Stimulated activated naive CD8-positive, alpha-beta T cell treated with anti-CD3 and anti-CD28 coated beads, Interleukin-15, amount 100 ng/mL, for 72 hours (primary cell): ENCODE data around the gene UQCRC1.
A peak's percentile ranks its signal among the peaks of the same experiment; 100 is the strongest.

Experiments used
- ATAC-seq: fragments of 150-1000 bp; cut with Tn5 transposase; 2 replicates; pipeline ENCODE4 v1.10.0; 2021; ENCODE audit warnings: mild to moderate bottlenecking, moderate library complexity
- DNase-seq, 2 donors: peaks; one replicate each; pipeline ENCODE4 v3.0.0; 2021 to 2022
- H3K27ac Mint-ChIP-seq, 2 donors: one replicate each; pipeline ENCODE4 v1.8.0; 2022; ENCODE audit warnings: mild to moderate bottlenecking in 2 of 2, mixed read lengths in 2 of 2, moderate library complexity in 2 of 2
- H3K27me3 Mint-ChIP-seq: one replicate; pipeline ENCODE4 v1.8.0; 2022; ENCODE audit warnings: mixed read lengths
- H3K4me1 Mint-ChIP-seq: one replicate; pipeline ENCODE4 v1.8.0; 2022; ENCODE audit warnings: mild to moderate bottlenecking, mixed read lengths
- H3K4me3 Mint-ChIP-seq, 2 donors: one replicate each; pipeline ENCODE4 v1.8.0; 2022; ENCODE audit warnings: mild to moderate bottlenecking in 2 of 2, mixed read lengths in 2 of 2, moderate library complexity in 1 of 2
- H3K9me3 Mint-ChIP-seq, 2 donors: one replicate each; pipeline ENCODE4 v1.8.0; 2022; ENCODE audit warnings: mixed read lengths in 2 of 2

UQCRC1 gene

DNA sequence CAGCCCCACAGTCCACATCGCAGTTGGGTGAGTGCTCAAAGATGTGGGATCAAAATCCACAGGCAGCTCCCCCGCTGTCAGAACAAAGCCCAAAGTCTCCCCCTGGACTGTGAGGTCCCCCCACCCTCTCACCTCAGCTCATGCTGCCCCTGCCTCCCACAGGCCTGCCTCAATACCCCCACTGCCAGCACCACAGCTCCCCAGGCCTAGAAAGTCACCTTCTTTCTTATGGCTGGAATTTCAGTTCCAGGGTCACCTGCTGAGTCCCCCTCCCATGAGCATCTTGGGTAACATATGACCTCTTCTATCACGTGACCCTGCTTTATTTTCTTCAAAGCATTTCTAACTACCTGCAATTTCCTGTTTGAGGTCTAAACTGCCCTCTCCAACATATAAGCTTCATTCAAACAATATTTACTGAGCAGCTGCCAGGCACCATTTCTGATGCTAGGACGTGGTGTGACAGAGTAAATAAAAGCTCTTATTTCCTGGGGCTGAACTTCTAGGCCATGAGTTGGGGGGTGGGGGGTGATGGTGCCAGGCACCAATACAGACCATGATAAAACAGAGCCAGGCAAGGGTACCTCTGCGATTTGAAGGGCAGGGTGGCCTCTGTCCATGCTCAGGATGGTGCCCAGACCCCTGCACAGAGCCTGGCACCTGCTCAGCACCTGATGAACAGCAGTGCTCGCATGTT is 14.6 kb upstream of the UQCRC1 start:
- Mint-ChIP-seq H3K9me3 (no peaks in the 10 kb centered on the region), H3K27ac (peak overlapping the region; percentile 65 to 76), H3K4me1 (peaks cover 14% of the 10 kb centered on the region), H3K4me3 (no peak overlapping the region), H3K27me3 (no peaks in the 10 kb centered on the region)
- no peak for DNase-seq
- ATAC-seq: no peak

DNA sequence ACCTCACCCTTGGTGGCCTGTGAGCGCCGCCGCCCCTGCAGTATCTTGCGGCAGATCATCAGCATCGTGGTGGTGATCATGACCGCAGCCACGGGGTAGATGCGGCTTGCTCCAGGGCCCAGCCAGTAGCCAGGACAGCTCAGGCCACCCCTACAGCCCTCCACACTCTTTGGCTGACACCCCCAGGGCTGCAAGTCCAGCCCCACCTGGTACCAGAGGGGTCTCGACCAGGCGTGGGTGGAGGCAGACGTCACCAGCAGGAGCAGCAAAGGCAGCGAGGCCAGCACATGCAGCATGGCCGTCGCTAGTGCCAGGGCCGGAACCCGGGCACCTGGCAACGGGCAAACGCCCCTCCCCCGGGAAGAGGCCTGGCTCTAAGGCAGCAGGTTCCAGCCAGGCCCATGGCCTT is 12.0 kb upstream of the UQCRC1 start, which contains the start of gene TMEM89:
TSS of gene TMEM89 (minus strand) at position 309 of the 409 bp plus-strand sequence. CDS start at position 296, 13 bp downstream.
- no peak for DNase-seq
- no peak within 1 kb of the TSS for H3K4me3 Mint-ChIP-seq

DNA sequence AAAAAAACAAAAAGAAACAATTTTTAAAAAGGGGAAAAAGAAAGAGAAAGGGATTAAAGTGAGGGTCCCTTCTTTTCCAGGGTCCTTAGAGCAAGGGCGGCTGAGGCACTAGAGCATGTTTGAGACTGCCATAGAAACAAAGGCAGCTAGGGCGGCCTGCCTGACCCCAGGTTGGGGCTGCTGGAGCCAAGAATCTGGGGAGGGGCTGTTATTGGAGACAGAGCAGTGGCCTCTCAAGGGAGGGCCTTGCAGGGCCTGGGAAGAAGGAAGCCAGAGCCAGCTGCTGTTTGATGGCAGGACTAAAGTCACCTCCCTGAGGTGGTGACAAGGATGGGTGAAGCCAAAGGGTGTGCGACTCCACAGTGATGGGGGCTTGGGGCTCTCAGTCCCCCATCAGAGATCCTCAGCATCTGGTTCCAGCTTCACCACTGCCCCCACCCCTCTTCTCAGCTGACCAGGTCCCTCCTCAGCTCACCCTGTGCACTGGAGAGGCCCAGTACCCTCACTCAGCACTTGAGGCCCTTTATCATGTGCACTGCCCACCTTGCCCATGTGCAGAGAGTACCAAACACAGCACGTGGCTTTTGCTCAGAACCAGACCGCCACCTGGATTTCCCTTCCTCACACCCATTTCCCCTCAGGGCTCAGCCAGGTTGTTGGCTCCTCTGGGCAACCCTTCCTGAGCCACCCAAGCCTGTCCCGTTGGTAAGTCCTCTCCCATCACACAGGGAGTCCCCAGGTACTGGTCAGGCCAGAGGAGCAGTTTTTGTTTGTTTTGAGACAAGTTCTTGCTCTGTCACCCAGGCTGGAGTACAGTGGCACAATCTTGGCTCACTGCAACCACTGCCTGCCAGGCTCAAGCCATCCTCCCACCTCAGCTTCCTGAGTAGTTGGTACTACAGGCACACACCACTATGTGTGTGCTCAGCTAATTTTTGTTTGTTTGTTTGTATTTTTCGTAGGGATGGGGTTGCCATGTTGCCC is 10.4 kb upstream of the UQCRC1 start:
- ATAC-seq (no peak), DNase-seq (no peak)
- H3K27me3 Mint-ChIP-seq: no peaks in the 10 kb centered on the region
- peaks cover 7 to 10% of the 10 kb centered on the region in 2 donors for H3K9me3 Mint-ChIP-seq
- H3K4me3 Mint-ChIP-seq: no peak overlapping the region
- no peak overlapping the region for H3K27ac Mint-ChIP-seq
- peaks cover 16% of the 10 kb centered on the region for H3K4me1 Mint-ChIP-seq

More for the DNA sequence above, 12.0 kb upstream of the UQCRC1 start, which contains the start of gene TMEM89:
- H3K9me3 Mint-ChIP-seq: peaks cover 7 to 10% of the 10 kb centered on the region in 2 donors
- no peak within 1 kb of the TSS for H3K27ac Mint-ChIP-seq
- peaks cover 14% of the 10 kb centered on the region for H3K4me1 Mint-ChIP-seq
- H3K27me3 Mint-ChIP-seq: no peaks in the 10 kb centered on the region
- ATAC-seq: no peak

DNA sequence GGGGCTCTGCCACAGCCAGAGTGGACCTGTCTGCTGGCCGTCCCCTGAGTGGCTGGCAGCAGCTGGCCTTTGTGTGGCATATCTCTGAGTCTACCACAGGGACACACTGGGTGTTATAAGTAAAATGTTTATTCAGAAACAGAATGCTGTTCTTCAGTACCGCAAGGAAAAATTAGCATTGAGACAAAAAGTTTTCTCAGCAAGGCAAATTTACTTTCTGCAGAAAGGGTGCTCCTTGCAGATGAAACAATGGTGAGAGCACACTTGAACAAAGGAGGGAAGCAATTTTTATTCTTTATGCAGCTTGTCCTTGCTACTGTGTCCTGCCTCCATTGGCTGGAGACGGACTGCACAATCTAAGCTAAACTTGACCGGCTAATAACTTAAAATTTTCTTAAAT is 8.1 kb upstream of the UQCRC1 start:
- Mint-ChIP-seq H3K9me3 (peaks cover 7 to 10% of the 10 kb centered on the region in 2 donors), H3K27ac (peak overlapping the region in 1 of 2 donors; percentile 25), H3K27me3 (no peaks in the 10 kb centered on the region), H3K4me3 (no peak overlapping the region), H3K4me1 (peaks cover 17% of the 10 kb centered on the region)
- DNase-seq (no peak), ATAC-seq (no peak)

DNA sequence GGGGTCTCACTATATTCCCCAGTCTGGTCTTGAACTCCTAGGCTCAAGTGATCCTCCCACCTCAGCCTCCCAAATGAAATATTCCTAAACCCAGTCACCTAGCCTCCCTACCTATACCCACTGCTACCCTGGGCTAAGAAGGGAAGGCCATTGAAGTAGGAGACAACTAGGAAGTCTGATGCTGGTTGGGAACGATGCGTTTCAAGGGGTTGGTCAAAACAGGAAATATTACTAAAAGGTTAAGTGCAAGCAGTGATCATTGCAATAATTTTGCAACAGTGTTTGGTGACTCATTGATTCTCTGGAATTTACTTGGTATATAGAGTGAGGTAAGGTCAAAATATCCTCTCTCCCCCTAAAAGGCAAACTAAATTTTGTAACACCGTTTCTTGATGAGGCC is 4.6 kb upstream of the UQCRC1 start:
- DNase-seq: no peak
- peak; percentile 52 for ATAC-seq
- Mint-ChIP-seq H3K9me3 (peaks cover 7 to 10% of the 10 kb centered on the region in 2 donors), H3K4me3 (peak overlapping the region; percentile 9 to 16), H3K27me3 (no peaks in the 10 kb centered on the region), H3K4me1 (peaks cover 17% of the 10 kb centered on the region), H3K27ac (peak overlapping the region; percentile 70 to 96)

DNA sequence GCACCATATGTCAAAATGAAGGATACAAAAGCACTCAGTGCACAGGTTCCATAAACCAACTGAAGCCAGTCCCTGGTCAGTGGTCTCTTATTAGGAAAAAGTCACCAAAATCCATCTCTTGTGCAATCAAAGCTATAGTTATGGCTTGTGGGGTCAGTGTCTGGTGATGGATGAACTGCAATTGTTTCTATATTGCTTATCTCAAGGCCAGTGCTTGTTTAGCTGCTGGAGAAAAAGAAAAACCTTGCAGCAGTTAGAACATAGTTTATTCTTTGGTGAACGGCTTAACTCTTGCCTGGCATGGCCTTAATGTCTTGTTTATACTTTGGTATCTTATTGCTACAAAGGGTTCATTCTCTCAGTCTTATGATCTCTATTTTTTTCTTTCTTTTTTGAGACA is 2.9 kb upstream of the UQCRC1 start:
- Mint-ChIP-seq H3K27ac (peak overlapping the region in 1 of 2 donors; percentile 64), H3K27me3 (no peaks in the 10 kb centered on the region), H3K9me3 (peaks cover 3 to 6% of the 10 kb centered on the region in 2 donors), H3K4me3 (no peak overlapping the region), H3K4me1 (peaks cover 29% of the 10 kb centered on the region)
- DNase-seq (no peak), ATAC-seq (no peak)

DNA sequence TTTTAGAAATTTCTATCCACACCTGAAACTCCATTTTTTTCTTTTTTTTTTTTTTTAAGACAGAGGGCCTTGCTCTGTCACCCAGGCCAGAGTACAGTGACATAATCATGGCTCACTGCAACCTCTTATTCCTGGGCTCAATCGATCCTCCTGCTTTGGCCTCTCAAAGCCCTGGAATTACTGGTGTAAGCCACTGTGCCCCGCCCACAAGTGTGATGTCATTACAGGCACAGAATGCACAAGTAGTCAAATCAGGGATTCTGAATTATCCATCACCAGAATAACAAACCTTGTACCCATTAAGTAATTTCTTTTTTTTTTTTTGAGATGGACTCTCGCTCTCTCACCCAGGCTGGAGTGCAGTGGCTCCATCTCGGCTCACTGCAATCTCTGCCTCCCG is 1.9 kb downstream of the UQCRC1 start:
- ATAC-seq: no peak

DNA sequence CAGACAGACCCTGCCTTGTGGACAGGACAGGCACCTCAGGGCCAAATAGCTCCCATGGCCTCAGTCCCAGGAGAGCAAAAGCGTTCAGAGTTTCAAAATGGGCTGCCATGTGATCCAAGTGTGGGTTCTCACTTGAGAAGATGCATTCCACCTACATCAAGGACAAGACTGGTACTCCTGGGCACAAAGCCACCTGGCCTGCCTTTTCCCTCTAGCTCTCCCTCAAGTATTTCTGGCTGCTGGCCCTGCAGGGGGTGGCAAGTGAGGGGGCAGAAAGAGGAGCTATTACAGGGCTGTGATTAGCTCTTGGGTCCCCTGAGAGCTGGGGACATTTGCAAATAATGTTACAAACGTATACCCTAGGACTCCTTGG is 7.8 kb downstream of the UQCRC1 start:
- H3K4me3 Mint-ChIP-seq: no peak overlapping the region
- H3K27ac Mint-ChIP-seq: no peak overlapping the region
- H3K27me3 Mint-ChIP-seq: no peaks in the 10 kb centered on the region
- DNase-seq: no peak
- no peaks in the 10 kb centered on the region for H3K9me3 Mint-ChIP-seq
- no peak for ATAC-seq
- peaks cover 5% of the 10 kb centered on the region for H3K4me1 Mint-ChIP-seq

More for the DNA sequence above, 1.9 kb downstream of the UQCRC1 start:
- no peaks in the 10 kb centered on the region for H3K9me3 Mint-ChIP-seq
- peaks cover 16% of the 10 kb centered on the region for H3K4me1 Mint-ChIP-seq
- no peak for DNase-seq
- H3K4me3 Mint-ChIP-seq: no peak overlapping the region
- H3K27ac Mint-ChIP-seq: no peak overlapping the region
- H3K27me3 Mint-ChIP-seq: no peaks in the 10 kb centered on the region

DNA sequence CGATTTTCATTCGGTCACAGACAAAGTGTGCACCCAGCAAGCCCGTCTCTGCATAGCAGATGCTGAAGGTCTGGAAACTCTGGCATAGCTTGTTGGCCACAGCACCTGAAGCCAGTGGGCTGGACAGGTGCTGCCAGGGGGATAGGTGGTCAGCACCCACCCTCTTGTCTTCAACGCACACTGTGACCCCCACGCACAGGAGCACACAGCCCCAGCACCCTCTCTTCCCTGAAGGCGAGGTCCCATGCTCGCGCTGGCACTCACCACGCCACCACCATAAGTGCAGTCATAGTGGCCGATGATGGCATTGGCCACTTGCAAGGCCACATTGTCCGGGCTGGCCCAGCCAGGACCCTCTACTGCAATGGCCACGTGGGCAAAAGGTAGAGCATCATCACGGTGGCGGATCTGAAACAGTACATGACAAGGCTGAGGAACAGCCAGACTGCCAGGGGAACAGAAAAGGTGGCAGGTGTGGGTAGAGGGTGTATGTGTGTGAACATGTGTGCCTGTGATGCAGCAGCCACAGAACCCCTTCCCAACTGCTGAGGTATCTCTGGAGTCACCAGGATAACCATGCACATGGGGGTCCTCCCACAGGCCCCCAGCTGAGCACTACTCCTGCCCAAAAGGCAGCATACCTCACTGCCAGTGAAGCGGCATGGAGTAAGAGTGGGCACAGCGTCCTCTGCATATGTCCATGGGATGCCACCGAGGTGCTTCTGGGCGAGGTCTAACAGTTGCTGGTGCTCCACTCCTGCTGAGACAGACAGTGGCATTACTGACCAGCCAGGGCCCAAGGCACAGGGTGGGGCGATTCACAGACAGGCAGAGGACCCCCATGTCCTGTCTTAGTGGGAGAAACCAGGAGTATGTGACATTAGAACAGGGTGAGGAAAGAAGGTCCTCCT is 8.5 kb downstream of the UQCRC1 start:
- Mint-ChIP-seq H3K9me3 (no peaks in the 10 kb centered on the region), H3K4me1 (peaks cover 7% of the 10 kb centered on the region), H3K4me3 (no peak overlapping the region), H3K27me3 (peaks cover 5% of the 10 kb centered on the region), H3K27ac (no peak overlapping the region)
- DNase-seq (no peak), ATAC-seq (no peak)

DNA sequence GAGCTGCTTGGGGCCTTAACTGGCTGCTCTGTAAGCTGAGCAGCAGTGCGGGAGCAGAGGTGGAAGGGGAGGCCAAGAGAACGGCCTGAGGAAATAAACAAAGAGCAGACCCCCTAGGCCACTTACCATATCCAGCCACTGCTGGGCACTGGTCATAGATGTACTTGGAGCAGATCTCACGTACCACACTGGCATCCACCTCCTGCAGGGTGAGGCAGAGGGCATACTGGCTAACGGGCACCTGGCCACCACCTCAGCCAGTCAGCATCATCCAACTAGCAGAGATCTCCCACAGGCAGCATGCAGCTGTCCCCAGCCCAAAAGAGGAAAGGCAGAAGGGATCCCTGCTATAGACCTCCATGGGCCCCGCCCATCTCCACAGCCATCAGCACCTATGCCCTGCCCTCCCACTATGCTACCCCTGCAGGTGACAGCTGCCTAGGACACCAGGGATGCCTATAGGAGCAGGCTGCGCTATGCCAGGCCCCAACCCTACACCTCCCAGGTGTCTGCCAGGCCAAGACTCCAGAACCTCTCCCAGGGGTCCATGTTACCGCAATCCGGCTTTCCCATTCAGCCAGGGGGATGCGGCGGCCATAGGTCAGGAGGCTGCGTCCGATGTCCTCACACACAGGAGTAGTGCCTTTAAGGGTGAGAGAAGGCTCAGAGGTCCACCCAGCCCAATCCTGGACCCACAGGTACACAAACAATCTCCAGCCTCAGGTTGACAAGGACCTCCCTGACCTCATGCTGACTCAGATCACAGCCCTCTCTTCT is 9.7 kb downstream of the UQCRC1 start:
- no peak for DNase-seq

DNA sequence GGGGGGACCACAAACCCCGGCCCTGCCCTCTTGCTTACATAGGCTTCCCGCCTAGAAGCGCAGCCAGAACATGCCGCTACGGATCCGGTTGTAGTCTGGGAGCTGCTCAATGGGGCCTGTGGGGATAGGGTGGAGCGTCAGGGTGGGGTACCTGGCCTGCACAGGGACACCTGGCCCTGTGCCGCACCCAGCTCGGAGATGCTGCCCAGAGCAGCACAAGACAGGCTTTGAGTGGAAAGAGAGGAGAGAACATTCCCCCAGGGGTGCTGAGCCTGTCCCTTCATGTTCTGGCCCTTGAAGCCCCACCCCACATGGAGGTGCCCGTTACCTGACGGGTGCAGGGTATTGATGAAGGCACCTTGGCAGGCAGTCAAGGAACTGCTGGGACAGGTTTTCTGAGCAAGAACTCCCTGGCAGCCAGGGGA is 10.4 kb downstream of the UQCRC1 start:
- DNase-seq (no peak), ATAC-seq (no peak)
- Mint-ChIP-seq H3K4me3 (no peak overlapping the region), H3K9me3 (no peaks in the 10 kb centered on the region), H3K27ac (no peak overlapping the region), H3K4me1 (peaks cover 17% of the 10 kb centered on the region), H3K27me3 (peaks cover 24% of the 10 kb centered on the region)

More for the DNA sequence above, 9.7 kb downstream of the UQCRC1 start:
- Mint-ChIP-seq H3K9me3 (no peaks in the 10 kb centered on the region), H3K4me1 (peaks cover 11% of the 10 kb centered on the region), H3K27me3 (peaks cover 18% of the 10 kb centered on the region), H3K27ac (no peak overlapping the region), H3K4me3 (no peak overlapping the region)
- no peak for ATAC-seq

DNA sequence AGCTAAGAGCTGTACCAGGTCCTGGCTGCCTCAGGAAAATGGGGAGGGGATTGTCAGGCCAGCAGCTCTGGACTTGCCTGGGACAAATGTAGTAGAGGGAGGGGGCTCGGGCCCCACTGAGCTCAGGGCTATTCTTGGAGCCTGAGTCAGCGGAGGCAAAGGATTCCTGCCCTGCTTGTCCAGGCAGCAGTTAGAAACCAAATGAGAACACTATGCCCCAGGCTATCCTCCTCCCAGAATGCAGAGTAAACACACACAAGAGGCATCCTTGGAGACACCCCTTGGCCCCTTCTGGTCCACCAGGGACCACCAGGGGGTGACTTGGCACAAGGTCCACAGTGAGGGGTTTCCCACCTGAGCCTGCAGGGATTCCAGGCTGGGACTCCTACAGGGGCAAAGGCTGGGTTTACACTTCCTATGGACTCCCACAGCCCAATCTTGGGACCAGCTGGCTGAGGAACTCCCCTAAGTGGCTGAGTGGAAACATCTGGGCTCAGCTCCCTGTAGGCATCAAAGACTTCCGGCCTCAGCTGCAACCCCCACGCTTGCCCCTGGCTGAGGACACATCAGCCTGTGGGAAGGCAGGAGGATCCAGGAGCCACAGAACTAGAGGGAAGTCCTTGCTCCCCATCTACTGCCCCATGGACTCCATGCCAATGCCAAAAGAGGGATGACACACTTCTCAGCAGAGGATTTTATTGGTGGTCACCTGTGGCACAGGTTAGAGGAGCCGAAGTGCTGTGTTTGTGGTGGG is 10.9 kb downstream of the UQCRC1 start:
- no peak for DNase-seq
- peaks cover 17% of the 10 kb centered on the region for H3K4me1 Mint-ChIP-seq
- no peak overlapping the region for H3K27ac Mint-ChIP-seq
- peaks cover 30% of the 10 kb centered on the region for H3K27me3 Mint-ChIP-seq
- H3K4me3 Mint-ChIP-seq: no peak overlapping the region
- no peak for ATAC-seq
- no peaks in the 10 kb centered on the region for H3K9me3 Mint-ChIP-seq

DNA sequence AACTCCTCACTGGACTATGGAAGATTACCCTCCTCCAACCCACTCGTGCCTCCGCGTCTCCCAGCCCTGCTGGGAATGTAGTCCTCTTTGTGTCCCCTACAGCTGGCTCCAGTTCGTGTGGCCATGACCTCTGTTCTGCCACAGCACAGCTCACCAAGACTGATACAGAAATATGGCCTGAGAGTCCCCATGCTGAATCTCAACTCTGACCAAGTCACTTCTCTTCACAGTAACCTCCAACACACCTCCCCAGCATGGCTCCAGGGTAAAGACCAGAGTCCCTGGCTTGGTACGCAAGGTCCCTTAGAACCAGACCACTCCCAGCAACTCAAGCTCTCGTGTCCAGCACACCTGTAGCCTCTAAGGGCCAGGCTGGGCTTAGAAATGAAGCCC is 12.0 kb downstream of the UQCRC1 start:
- H3K27ac Mint-ChIP-seq: no peak overlapping the region
- no peaks in the 10 kb centered on the region for H3K9me3 Mint-ChIP-seq
- peaks cover 41% of the 10 kb centered on the region for H3K27me3 Mint-ChIP-seq
- DNase-seq: no peak
- ATAC-seq: no peak
- no peak overlapping the region for H3K4me3 Mint-ChIP-seq
- H3K4me1 Mint-ChIP-seq: peaks cover 17% of the 10 kb centered on the region
